ENCODE results near the gene CES4A.

Gene CES4A

DNA sequence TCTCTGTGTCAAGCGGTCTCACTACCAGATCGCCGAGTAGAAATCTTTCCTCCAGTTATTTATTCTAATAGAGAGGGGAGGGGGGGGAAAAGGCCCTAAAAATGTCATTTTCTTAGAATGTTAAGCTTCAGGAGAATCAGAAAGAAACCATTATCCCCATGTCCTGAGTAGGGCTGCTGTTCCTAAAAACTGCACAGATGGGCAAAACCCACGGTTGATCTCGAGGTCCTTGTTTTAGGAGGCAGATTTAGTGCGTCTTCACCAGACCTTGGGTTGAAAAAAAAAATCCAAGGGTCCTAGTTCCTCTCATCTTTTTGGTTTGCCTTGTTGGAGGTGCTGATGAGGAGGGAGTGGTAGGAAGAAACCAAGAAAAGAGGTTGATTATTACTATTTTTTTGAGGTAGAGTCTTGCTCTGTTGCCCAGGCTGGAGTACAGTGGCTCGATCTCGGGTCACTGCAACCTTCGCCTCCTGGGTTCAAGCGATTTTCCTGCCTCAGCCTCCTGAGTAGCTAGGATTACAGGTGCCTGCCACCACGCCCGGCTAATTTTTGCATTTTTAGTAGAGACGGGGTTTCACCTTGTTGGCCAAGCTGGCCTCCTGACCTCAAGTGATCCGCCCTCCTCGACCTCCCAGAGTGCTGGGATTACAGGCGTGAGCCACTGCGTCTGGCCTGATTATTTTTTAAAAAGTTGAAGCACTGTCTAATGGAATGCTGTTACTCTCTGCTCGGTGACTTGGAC lies 42.0 kb downstream of the CES4A start:
- POLR2A ChIA-PET (ENCODE audit: low non-redundant PET): interaction anchor here (0.6 to 0.7 kb wide), 2 partner anchors 69 to 88 kb away, joined by 7 to 10 read pairs; no protein-coding TSS in a partner anchor
- TF ChIP-seq, protein P1, sequence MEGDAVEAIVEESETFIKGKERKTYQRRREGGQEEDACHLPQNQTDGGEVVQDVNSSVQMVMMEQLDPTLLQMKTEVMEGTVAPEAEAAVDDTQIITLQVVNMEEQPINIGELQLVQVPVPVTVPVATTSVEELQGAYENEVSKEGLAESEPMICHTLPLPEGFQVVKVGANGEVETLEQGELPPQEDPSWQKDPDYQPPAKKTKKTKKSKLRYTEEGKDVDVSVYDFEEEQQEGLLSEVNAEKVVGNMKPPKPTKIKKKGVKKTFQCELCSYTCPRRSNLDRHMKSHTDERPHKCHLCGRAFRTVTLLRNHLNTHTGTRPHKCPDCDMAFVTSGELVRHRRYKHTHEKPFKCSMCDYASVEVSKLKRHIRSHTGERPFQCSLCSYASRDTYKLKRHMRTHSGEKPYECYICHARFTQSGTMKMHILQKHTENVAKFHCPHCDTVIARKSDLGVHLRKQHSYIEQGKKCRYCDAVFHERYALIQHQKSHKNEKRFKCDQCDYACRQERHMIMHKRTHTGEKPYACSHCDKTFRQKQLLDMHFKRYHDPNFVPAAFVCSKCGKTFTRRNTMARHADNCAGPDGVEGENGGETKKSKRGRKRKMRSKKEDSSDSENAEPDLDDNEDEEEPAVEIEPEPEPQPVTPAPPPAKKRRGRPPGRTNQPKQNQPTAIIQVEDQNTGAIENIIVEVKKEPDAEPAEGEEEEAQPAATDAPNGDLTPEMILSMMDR (conservative IDR thresholded peaks at IDR 0.05; ENCODE audit: low read depth): no peak
- H3K27ac ChIP-seq: peak overlapping the region; percentile 94
- no peak for DNase-seq (ENCODE audit: low spot score)
- CTCF ChIA-PET: interaction anchor here (1.0 to 1.2 kb wide), 2 partner anchors 13 to 125 kb away, joined by 3 to 4 read pairs; no protein-coding TSS in a partner anchor

DNA sequence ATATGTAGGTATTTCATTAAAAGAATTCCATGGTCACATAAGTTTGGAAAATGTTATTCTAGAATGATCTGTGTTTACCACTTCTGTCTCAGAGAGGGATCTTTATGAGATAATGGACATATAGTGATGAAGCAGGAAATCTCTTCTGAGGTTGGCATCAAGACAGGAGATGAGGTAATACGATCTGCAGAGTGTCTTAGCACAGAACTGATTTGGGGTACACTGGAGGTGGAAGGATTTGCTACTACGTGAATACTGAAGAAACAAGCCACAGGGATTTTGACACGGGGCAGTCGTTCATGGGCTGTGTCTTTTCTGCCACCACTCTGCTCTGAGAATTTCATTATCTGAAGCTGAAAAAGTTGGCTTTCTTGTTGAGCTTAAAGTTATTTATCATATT lies 46.1 kb downstream of the CES4A start:
- CTCF ChIA-PET: no interaction called here
- TF ChIP-seq, protein P1 (conservative IDR thresholded peaks at IDR 0.05; ENCODE audit: low read depth): no peak
- POLR2A ChIA-PET (ENCODE audit: low non-redundant PET): no interaction called here
- no peak for DNase-seq (ENCODE audit: low spot score)
- H3K27ac ChIP-seq: no peak overlapping the region

DNA sequence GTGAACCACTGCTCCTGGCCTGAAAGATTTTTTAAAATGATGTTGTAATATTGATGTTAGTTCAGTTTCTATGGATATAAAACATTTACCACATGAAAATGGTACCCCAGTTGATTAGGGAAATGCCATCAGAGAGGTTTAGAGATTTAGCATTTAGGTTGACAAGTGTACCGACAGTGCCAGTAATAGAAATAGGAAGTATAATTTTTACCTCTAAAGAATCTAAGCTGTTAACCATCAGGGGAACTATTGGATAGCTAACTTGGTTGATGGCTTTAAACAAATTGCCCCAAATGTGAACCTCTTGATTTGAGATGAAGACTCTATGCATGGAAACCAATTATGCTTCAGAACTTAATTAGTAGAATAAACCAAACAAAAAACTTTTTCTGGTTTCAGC lies 47.0 kb downstream of the CES4A start:
- TF ChIP-seq, protein P1 (conservative IDR thresholded peaks at IDR 0.05; ENCODE audit: low read depth): no peak
- CTCF ChIA-PET: no interaction called here

DNA sequence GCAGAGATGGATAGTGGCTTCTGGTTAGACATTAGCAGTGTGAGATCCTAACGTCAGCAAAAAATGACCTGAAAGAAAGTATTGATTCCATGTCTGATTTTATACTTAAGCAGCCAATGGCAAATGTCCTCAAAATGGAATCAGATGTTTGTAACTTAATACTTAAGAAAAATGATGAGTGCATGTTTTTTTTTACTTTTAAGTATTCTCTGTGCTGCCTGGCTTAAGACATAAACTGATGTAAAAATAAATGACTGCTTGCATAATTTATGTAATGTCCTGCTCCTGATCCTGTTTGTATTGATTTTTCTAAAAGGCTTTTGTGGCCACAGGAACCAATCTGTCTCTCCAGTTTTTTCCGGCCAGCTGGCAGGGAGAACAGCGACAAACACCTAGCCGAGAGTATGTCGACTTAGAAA lies 47.9 kb downstream of the CES4A start:
- no peak overlapping the region for H3K27ac ChIP-seq
- POLR2A ChIA-PET (ENCODE audit: low non-redundant PET): no interaction called here
- no peak for DNase-seq (ENCODE audit: low spot score)
- CTCF ChIA-PET: no interaction called here
- TF ChIP-seq, protein P1 (conservative IDR thresholded peaks at IDR 0.05; ENCODE audit: low read depth): no peak

More for the DNA sequence above, 47.0 kb downstream of the CES4A start:
- peak overlapping the region; percentile 25; the same call in 1 of the 2 replicates for H3K27ac ChIP-seq
- POLR2A ChIA-PET (ENCODE audit: low non-redundant PET): no interaction called here
- no peak for DNase-seq (ENCODE audit: low spot score)

DNA sequence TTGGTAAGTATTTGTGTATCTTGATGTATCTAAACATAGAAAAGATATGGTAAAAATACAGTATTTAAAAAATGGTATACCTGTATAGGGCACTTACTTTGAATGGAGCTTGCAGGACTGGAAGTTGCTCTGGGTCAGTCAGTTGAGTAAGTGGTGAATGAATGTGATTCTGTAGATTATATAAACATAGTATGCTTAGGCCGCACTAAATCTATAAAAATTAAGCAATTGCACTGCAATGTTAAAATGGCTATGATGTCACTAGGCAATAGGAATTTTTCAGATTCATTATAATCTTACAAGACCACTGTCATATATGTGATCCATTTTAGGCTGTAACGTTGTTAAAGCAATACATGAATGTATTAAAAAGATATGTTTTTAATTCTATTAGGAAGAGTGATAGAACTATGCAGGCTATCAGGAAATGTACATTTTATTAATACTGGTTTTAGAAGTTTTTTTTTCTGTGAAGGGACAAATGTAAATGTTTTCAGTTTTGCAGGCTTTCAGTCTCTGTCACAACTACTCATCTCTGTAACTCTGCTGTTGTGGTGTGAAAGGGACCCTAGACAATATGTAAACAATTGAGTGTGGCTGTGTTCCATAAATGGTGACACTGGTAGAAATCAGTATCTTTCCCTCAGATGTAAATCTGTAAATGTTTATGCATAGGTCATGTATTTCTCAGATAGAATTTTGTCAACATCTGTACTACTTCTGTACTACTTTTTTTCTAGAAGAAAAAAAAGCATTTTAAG lies 51.1 kb downstream of the CES4A start:
- no peak overlapping the region for H3K27ac ChIP-seq
- ChIA-PET POLR2A (ENCODE audit: low non-redundant PET) (no interaction called here), CTCF (interaction anchor here (1.7 kb wide), 1 partner anchor 25 kb away, joined by 3 read pairs; no protein-coding TSS in a partner anchor)
- DNase-seq (ENCODE audit: low spot score): no peak
- TF ChIP-seq, protein P1 (conservative IDR thresholded peaks at IDR 0.05; ENCODE audit: low read depth): no peak

DNA sequence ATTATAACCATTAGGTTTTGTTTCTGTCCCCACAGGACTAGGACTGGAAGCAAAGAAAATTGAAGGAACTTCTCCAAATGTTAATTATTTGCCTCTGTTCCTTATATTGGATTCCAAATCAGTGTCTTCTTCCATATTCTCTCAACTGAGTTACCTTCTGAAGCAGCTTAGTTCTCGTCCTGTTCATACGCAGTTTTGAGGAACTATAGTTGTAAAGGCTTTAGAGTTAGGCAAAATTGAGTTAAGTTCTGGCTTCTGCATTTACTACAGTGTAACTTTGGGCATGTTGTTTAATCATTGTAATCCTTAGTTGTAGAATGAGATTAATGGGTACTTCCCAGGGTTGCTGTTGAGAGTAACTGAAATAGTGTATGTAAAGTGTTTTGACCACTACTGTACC lies 51.8 kb downstream of the CES4A start:
- CTCF ChIA-PET: interaction anchor here (1.7 kb wide), 1 partner anchor 26 kb away, joined by 3 read pairs; no protein-coding TSS in a partner anchor
- POLR2A ChIA-PET (ENCODE audit: low non-redundant PET): no interaction called here
- DNase-seq (ENCODE audit: low spot score): no peak
- H3K27ac ChIP-seq: no peak overlapping the region
- TF ChIP-seq, protein P1 (conservative IDR thresholded peaks at IDR 0.05; ENCODE audit: low read depth): no peak
